ENCODE data around the gene CDH24. TPM values are rescaled to one million over a fixed set of nuclear protein-coding genes. Genes with fewer than 3 reads are reported as not detected.
A peak's percentile ranks its signal among the peaks of the same experiment; 100 is the strongest.

Gene CDH24
- total and polyA plus RNA-seq, 2 of the 13 experiments (the other 11 are each of a cell fraction or from before 2014, with no cell fraction given): 0.69 to 0.99 TPM

GRCh38 chr14:23006544-23007419, 50.5 kb downstream of the CDH24 start (continued):
- TF ChIP-seq, protein P1, sequence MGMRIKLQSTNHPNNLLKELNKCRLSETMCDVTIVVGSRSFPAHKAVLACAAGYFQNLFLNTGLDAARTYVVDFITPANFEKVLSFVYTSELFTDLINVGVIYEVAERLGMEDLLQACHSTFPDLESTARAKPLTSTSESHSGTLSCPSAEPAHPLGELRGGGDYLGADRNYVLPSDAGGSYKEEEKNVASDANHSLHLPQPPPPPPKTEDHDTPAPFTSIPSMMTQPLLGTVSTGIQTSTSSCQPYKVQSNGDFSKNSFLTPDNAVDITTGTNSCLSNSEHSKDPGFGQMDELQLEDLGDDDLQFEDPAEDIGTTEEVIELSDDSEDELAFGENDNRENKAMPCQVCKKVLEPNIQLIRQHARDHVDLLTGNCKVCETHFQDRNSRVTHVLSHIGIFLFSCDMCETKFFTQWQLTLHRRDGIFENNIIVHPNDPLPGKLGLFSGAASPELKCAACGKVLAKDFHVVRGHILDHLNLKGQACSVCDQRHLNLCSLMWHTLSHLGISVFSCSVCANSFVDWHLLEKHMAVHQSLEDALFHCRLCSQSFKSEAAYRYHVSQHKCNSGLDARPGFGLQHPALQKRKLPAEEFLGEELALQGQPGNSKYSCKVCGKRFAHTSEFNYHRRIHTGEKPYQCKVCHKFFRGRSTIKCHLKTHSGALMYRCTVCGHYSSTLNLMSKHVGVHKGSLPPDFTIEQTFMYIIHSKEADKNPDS (CRISPR knock-in tag; IDR thresholded peaks at IDR 0.05): peak; percentile 50; the same call in 1 of the 2 replicates
- peak; percentile 99 for TF ChIP-seq ZNF232 (CRISPR knock-in tag; IDR thresholded peaks at IDR 0.05; ENCODE audit: borderline replicate concordance)
- peak; percentile 94; the same call in 1 of the 2 replicates for TF ChIP-seq DNMT1 (CRISPR knock-in tag; IDR thresholded peaks at IDR 0.05)
- no peak for TF ChIP-seq IKZF1 (IDR thresholded peaks at IDR 0.05)
- no peak; the same call in 1 of the 2 replicates for TF ChIP-seq ZNF24 (IDR thresholded peaks at IDR 0.05)
- TF ChIP-seq ZNF713 (CRISPR knock-in tag; IDR thresholded peaks at IDR 0.05): peak; percentile 98
- peak; percentile 100 for TF ChIP-seq NRL (CRISPR knock-in tag; IDR thresholded peaks at IDR 0.05; ENCODE audit: borderline replicate concordance)
- peak; percentile 100 for TF ChIP-seq TAF15 (IDR thresholded peaks at IDR 0.05; ENCODE audit: low read depth, low read length, poor library complexity, severe bottlenecking)
- peak; percentile 99 for TF ChIP-seq PHF8 (CRISPR knock-in tag; IDR thresholded peaks at IDR 0.05)
- TF ChIP-seq, protein P2, sequence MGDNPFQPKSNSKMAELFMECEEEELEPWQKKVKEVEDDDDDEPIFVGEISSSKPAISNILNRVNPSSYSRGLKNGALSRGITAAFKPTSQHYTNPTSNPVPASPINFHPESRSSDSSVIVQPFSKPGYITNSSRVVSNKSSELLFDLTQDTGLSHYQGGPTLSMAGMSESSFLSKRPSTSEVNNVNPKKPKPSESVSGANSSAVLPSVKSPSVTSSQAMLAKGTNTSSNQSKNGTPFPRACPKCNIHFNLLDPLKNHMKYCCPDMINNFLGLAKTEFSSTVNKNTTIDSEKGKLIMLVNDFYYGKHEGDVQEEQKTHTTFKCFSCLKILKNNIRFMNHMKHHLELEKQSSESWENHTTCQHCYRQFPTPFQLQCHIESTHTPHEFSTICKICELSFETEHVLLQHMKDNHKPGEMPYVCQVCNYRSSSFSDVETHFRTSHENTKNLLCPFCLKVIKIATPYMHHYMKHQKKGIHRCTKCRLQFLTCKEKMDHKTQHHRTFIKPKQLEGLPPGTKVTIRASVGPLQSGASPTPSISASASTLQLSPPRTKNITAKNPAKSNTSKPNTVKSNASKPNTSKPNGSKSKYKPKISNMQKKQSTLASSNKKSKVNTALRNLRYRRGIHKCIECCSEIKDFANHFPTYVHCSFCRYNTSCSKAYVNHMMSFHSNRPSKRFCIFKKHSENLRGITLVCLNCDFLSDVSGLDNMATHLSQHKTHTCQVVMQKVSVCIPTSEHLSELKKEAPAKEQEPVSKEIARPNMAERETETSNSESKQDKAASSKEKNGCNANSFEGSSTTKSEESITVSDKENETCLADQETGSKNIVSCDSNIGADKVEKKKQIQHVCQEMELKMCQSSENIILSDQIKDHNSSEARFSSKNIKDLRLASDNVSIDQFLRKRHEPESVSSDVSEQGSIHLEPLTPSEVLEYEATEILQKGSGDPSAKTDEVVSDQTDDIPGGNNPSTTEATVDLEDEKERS (CRISPR knock-in tag; IDR thresholded peaks at IDR 0.05): peak; percentile 96; the same call in 1 of the 2 replicates
- peak; percentile 99 for TF ChIP-seq SALL1 (CRISPR knock-in tag; IDR thresholded peaks at IDR 0.05)
- peak; percentile 100 for TF ChIP-seq ZNF687 (CRISPR knock-in tag; IDR thresholded peaks at IDR 0.05)
